Natural killer cell treated with Interleukin-12 subunit alpha and Interleukin-12 subunit beta and Interleukin-15 and Interleukin-18, amount 100 ng/mL, for 72 hours (primary cell): ENCODE results near the gene GVQW3. TPM values are rescaled to one million over a fixed set of nuclear protein-coding genes. Genes with fewer than 3 reads are reported as not detected.
A peak's percentile ranks its signal among the peaks of the same experiment; 100 is the strongest.

ENCODE experiments used
- ATAC-seq, 2 donors: fragments of 150-1000 bp; cut with Tn5 transposase in 1 of 2; sonication (Bioruptor Pico), chemical (Tn5 transposase) in 1 of 2; 2 replicates each; pipeline ENCODE4 v1.10.0; 2021
- DNase-seq: peaks from one replicate; pipeline ENCODE4 v3.0.0; 2022; ENCODE audit warnings: low spot score
- H3K27ac Mint-ChIP-seq, 2 donors: 1 replicate in 1 of 2; 2 replicates in 1 of 2; pipeline ENCODE4 v1.8.0; 2022; ENCODE audit warnings: mixed read lengths in 2 of 2, mild to moderate bottlenecking in 1 of 2, moderate library complexity in 1 of 2
- H3K27me3 Mint-ChIP-seq, 2 donors: 1 replicate in 1 of 2; 2 replicates in 1 of 2; pipeline ENCODE4 v1.8.0; 2022; ENCODE audit warnings: mixed read lengths in 2 of 2
- H3K36me3 Mint-ChIP-seq: one replicate; pipeline ENCODE4 v1.8.0; 2022; ENCODE audit warnings: mixed read lengths
- H3K4me1 Mint-ChIP-seq, 2 donors: 1 replicate in 1 of 2; 2 replicates in 1 of 2; pipeline ENCODE4 v1.8.0; 2022; ENCODE audit warnings: low read depth in 2 of 2, mixed read lengths in 2 of 2, mild to moderate bottlenecking in 1 of 2
- H3K4me3 Mint-ChIP-seq: one replicate; pipeline ENCODE4 v1.8.0; 2022; ENCODE audit warnings: mixed read lengths
- H3K9me3 Mint-ChIP-seq: 2 replicates; pipeline ENCODE4 v1.8.0; 2022; ENCODE audit warnings: mixed read lengths
- total RNA-seq, 2 donors: library from RNA; stranded (reverse); gene quantifications; one replicate each; pipeline ENCODE4 v1.2.3, GENCODE V29; 2022

GVQW3 gene
- total RNA-seq, 2 donors from 2014 or later: 3.0 to 4.0 TPM

- no peak for DNase-seq
- Mint-ChIP-seq H3K9me3 (no peaks in the 10 kb centered on the region), H3K4me3 (no peak overlapping the region), H3K27ac (no peak overlapping the region), H3K27me3 (no peaks in the 10 kb centered on the region), H3K4me1 (peaks cover 29 to 37% of the 10 kb centered on the region in 2 donors), H3K36me3 (no peaks in the 10 kb centered on the region)
- ATAC-seq: no peak
Measured at GRCh38 chr11:76368490-76368889, 12.6 kb upstream of the GVQW3 start.

GRCh38 chr11:76369406-76369805 is 11.7 kb upstream of the GVQW3 start:
- no peaks in the 10 kb centered on the region for H3K36me3 Mint-ChIP-seq
- no peak for DNase-seq
- H3K4me1 Mint-ChIP-seq: peaks cover 29 to 42% of the 10 kb centered on the region in 2 donors
- no peaks in the 10 kb centered on the region for H3K27me3 Mint-ChIP-seq
- no peak overlapping the region for H3K27ac Mint-ChIP-seq
- no peaks in the 10 kb centered on the region for H3K9me3 Mint-ChIP-seq
- no peak overlapping the region for H3K4me3 Mint-ChIP-seq
- no peak for ATAC-seq

- peaks cover 34 to 47% of the 10 kb centered on the region in 2 donors for H3K4me1 Mint-ChIP-seq
Measured at GRCh38 chr11:76371170-76371569, 10.0 kb upstream of the GVQW3 start.

GRCh38 chr11:76376746-76377558 is 4.2 kb upstream of the GVQW3 start:
- H3K27ac Mint-ChIP-seq: peak overlapping the region in 1 of 2 donors; percentile 64
- ATAC-seq: no peak
- DNase-seq: no peak
- peaks cover 42 to 62% of the 10 kb centered on the region in 2 donors for H3K4me1 Mint-ChIP-seq
- H3K27me3 Mint-ChIP-seq: no peaks in the 10 kb centered on the region
- no peaks in the 10 kb centered on the region for H3K9me3 Mint-ChIP-seq
- H3K36me3 Mint-ChIP-seq: no peaks in the 10 kb centered on the region
- peak overlapping the region; percentile 70 for H3K4me3 Mint-ChIP-seq

More at GRCh38 chr11:76371170-76371569, 10.0 kb upstream of the GVQW3 start:
- DNase-seq: no peak
- peak; percentile 85 to 93 for ATAC-seq
- Mint-ChIP-seq H3K27ac (peak overlapping the region; percentile 4 to 36), H3K27me3 (no peaks in the 10 kb centered on the region), H3K9me3 (no peaks in the 10 kb centered on the region), H3K4me3 (peak overlapping the region; percentile 28), H3K36me3 (no peaks in the 10 kb centered on the region)

GRCh38 chr11:76379807-76380158 is 1.3 kb upstream of the GVQW3 start:
- Mint-ChIP-seq H3K27me3 (no peaks in the 10 kb centered on the region), H3K36me3 (no peaks in the 10 kb centered on the region), H3K27ac (peak overlapping the region; percentile 89 to 90), H3K9me3 (no peaks in the 10 kb centered on the region), H3K4me3 (peak overlapping the region; percentile 97), H3K4me1 (peaks cover 50 to 61% of the 10 kb centered on the region in 2 donors)
- DNase-seq (no peak), ATAC-seq (no peak)

- peaks cover 1% of the 10 kb centered on the region for H3K36me3 Mint-ChIP-seq
- peak overlapping the region; percentile 97 for H3K4me3 Mint-ChIP-seq
- peak; percentile 58 to 66 for ATAC-seq
- H3K4me1 Mint-ChIP-seq: peaks cover 48 to 59% of the 10 kb centered on the region in 2 donors
- no peaks in the 10 kb centered on the region for H3K27me3 Mint-ChIP-seq
- DNase-seq: peak; percentile 86
- H3K9me3 Mint-ChIP-seq: no peaks in the 10 kb centered on the region
- H3K27ac Mint-ChIP-seq: peak overlapping the region; percentile 89 to 90
Measured at GRCh38 chr11:76380159-76380976, 755 bp upstream of the GVQW3 start.

- H3K9me3 Mint-ChIP-seq: no peaks in the 10 kb centered on the region
- H3K4me3 Mint-ChIP-seq: peak overlapping the region; percentile 96
- H3K4me1 Mint-ChIP-seq: peaks cover 38 to 47% of the 10 kb centered on the region in 2 donors
- no peak for DNase-seq
- no peaks in the 10 kb centered on the region for H3K27me3 Mint-ChIP-seq
- H3K36me3 Mint-ChIP-seq: peaks cover 4% of the 10 kb centered on the region
- ATAC-seq: no peak
- H3K27ac Mint-ChIP-seq: peak overlapping the region; percentile 71 to 89
Measured at GRCh38 chr11:76382209-76382608, 1.1 kb downstream of the GVQW3 start.

- H3K9me3 Mint-ChIP-seq: no peaks in the 10 kb centered on the region
- peaks cover 4% of the 10 kb centered on the region for H3K36me3 Mint-ChIP-seq
- H3K27me3 Mint-ChIP-seq: no peaks in the 10 kb centered on the region
- H3K27ac Mint-ChIP-seq: no peak overlapping the region
- H3K4me1 Mint-ChIP-seq: peaks cover 18 to 20% of the 10 kb centered on the region in 2 donors
- ATAC-seq: no peak
- no peak for DNase-seq
- H3K4me3 Mint-ChIP-seq: no peak overlapping the region
Measured at GRCh38 chr11:76385903-76386302, 4.8 kb downstream of the GVQW3 start.

- Mint-ChIP-seq H3K27ac (no peak overlapping the region), H3K36me3 (peaks cover 4% of the 10 kb centered on the region), H3K4me3 (no peak overlapping the region), H3K27me3 (peaks cover 0 to 2% of the 10 kb centered on the region in 2 donors), H3K9me3 (no peaks in the 10 kb centered on the region), H3K4me1 (peaks cover 0 to 4% of the 10 kb centered on the region in 2 donors)
- ATAC-seq: no peak
- no peak for DNase-seq
Measured at GRCh38 chr11:76388408-76388807, 7.3 kb downstream of the GVQW3 start.

GRCh38 chr11:76391021-76391420 is 9.9 kb downstream of the GVQW3 start:
- Mint-ChIP-seq H3K4me1 (no peaks in the 10 kb centered on the region), H3K9me3 (no peaks in the 10 kb centered on the region), H3K4me3 (no peak overlapping the region), H3K27me3 (peaks cover 0 to 2% of the 10 kb centered on the region in 2 donors), H3K27ac (no peak overlapping the region), H3K36me3 (no peaks in the 10 kb centered on the region)
- ATAC-seq: no peak
- DNase-seq: no peak

- no peak for ATAC-seq
- H3K4me1 Mint-ChIP-seq: no peaks in the 10 kb centered on the region
- H3K4me3 Mint-ChIP-seq: no peak overlapping the region
- H3K36me3 Mint-ChIP-seq: no peaks in the 10 kb centered on the region
- H3K27ac Mint-ChIP-seq: no peak overlapping the region
- no peak for DNase-seq
- peaks cover 0 to 2% of the 10 kb centered on the region in 2 donors for H3K27me3 Mint-ChIP-seq
- H3K9me3 Mint-ChIP-seq: no peaks in the 10 kb centered on the region
Measured at GRCh38 chr11:76391811-76392475, 10.8 kb downstream of the GVQW3 start.

GRCh38 chr11:76392870-76393269 is 11.7 kb downstream of the GVQW3 start:
- no peak for ATAC-seq
- H3K9me3 Mint-ChIP-seq: no peaks in the 10 kb centered on the region
- H3K27me3 Mint-ChIP-seq: peaks cover 0 to 2% of the 10 kb centered on the region in 2 donors
- no peak overlapping the region for H3K4me3 Mint-ChIP-seq
- H3K27ac Mint-ChIP-seq: no peak overlapping the region
- H3K4me1 Mint-ChIP-seq: no peaks in the 10 kb centered on the region
- no peaks in the 10 kb centered on the region for H3K36me3 Mint-ChIP-seq
- no peak for DNase-seq

GRCh38 chr11:76394411-76394810 is 13.3 kb downstream of the GVQW3 start:
- DNase-seq (no peak), ATAC-seq (no peak)
- Mint-ChIP-seq H3K27me3 (peaks cover 0 to 2% of the 10 kb centered on the region in 2 donors), H3K4me1 (no peaks in the 10 kb centered on the region), H3K36me3 (no peaks in the 10 kb centered on the region), H3K4me3 (no peak overlapping the region), H3K27ac (no peak overlapping the region), H3K9me3 (no peaks in the 10 kb centered on the region)
